BE2C (cell line): ENCODE results near the gene TRPM3.

Experiments used
- DNase-seq: peaks from one replicate; pipeline ENCODE4 v3.0.0-alpha.2; 2020
- H3K27me3 ChIP-seq: fragments of 250-450 bp; sonication (Bioruptor Pico); 2 replicates; pipeline ENCODE4 v1.5.1; 2020; ENCODE audit warnings: mild to moderate bottlenecking
- H3K36me3 ChIP-seq: fragments of 250-450 bp; sonication (Bioruptor Pico); 2 replicates; pipeline ENCODE4 v1.5.1; 2020; ENCODE audit warnings: mild to moderate bottlenecking
- H3K4me1 ChIP-seq: fragments of 250-450 bp; sonication (Bioruptor Pico); 2 replicates; pipeline ENCODE4 v1.5.1; 2020
- H3K4me3 ChIP-seq: 2 replicates; pipeline ENCODE4 v1.5.1; 2011; ENCODE audit warnings: low read depth, low read length
- H3K9me3 ChIP-seq: fragments of 250-450 bp; sonication (Bioruptor Pico); 2 replicates; pipeline ENCODE4 v1.5.1; 2020
- TF ChIP-seq, protein P1 (sequence below): IDR thresholded peaks from 2 replicates; pipeline ENCODE4 v1.5.1; 2012; ENCODE audit warnings: mild to moderate bottlenecking, low read depth, low read length

Gene TRPM3

DNA sequence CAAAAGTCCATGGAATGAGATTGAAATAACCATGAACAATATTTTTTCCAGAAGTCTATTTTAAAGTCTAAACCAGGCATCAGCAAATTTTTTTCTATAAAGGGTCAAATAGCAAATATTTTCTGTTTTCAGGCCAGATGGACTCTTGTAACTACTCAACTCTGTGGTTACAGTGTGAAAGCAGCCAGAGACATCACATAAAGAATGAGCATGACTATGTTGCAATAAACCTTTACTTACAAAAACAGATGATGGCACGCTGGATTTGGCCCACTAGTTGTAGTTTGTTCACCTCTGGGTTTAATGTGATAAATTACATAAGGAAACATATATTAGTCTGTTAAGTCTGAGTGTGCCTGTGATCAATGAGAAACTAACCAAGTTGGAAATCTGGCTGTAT is 319.2 kb downstream of the TRPM3 start:
- Histone ChIP-seq H3K27me3 (no peaks in the 10 kb centered on the region), H3K4me1 (no peaks in the 10 kb centered on the region), H3K36me3 (no peaks in the 10 kb centered on the region), H3K9me3 (no peaks in the 10 kb centered on the region), H3K4me3 (no peak overlapping the region)
- DNase-seq: no peak
- TF ChIP-seq, protein P1, sequence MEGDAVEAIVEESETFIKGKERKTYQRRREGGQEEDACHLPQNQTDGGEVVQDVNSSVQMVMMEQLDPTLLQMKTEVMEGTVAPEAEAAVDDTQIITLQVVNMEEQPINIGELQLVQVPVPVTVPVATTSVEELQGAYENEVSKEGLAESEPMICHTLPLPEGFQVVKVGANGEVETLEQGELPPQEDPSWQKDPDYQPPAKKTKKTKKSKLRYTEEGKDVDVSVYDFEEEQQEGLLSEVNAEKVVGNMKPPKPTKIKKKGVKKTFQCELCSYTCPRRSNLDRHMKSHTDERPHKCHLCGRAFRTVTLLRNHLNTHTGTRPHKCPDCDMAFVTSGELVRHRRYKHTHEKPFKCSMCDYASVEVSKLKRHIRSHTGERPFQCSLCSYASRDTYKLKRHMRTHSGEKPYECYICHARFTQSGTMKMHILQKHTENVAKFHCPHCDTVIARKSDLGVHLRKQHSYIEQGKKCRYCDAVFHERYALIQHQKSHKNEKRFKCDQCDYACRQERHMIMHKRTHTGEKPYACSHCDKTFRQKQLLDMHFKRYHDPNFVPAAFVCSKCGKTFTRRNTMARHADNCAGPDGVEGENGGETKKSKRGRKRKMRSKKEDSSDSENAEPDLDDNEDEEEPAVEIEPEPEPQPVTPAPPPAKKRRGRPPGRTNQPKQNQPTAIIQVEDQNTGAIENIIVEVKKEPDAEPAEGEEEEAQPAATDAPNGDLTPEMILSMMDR: no peak

DNA sequence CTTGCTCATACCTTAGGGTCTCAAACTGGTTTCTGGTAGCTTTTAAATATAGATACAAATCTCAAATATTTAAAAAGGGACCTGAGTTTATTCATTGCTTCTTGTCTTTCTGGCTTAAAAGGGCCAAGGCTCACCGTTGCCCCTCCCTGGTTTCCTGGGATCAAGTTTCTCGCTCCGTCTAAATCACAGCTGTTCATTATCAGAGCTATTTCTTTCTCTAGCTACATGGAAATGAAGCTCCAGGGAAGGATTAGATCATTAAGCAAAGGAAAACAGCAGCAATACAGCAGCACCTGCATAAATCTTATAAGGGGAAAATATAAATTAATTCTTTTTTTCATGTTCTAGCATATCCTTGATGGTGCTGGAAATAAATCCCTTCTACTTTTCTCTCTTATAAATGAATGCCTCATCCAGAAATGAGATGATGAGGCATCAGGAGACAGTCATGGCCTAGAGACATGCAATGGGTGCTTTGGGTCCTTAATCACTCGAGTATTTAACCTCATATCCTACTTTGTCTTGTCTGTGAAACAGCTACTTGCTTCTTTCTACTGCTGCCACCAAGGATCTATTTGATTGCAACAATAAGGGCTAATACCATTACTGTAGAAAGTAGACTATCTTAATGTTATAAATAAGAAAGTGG is 320.1 kb downstream of the TRPM3 start:
- no peaks in the 10 kb centered on the region for H3K27me3 ChIP-seq
- DNase-seq: no peak
- no peaks in the 10 kb centered on the region for H3K4me1 ChIP-seq
- H3K9me3 ChIP-seq: no peaks in the 10 kb centered on the region
- TF ChIP-seq, protein P1: no peak
- no peaks in the 10 kb centered on the region for H3K36me3 ChIP-seq
- H3K4me3 ChIP-seq: no peak overlapping the region

DNA sequence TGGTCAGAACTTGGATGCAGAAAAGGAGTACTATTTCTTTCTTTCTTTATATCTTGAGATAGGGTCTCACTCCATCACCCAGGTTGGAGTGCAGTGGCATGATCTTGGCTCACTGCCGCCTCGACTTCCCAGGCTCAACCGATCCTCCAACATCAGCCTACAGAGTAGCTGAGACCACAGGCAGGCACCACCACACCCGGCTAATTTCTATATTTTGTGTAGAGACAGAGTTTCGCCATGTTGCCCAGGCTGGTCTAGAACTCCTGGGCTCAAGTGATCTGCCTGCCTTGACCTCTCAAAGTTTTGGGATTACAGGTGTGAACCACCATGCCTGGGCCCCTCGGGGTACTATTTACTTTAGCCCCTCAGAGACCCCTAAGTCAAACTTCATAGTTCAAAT is 323.4 kb downstream of the TRPM3 start:
- Histone ChIP-seq H3K4me1 (peaks cover 2% of the 10 kb centered on the region; the same call in 1 of the 2 replicates), H3K36me3 (no peaks in the 10 kb centered on the region), H3K9me3 (no peaks in the 10 kb centered on the region), H3K27me3 (no peaks in the 10 kb centered on the region), H3K4me3 (no peak overlapping the region)
- DNase-seq: no peak
- TF ChIP-seq, protein P1: no peak

DNA sequence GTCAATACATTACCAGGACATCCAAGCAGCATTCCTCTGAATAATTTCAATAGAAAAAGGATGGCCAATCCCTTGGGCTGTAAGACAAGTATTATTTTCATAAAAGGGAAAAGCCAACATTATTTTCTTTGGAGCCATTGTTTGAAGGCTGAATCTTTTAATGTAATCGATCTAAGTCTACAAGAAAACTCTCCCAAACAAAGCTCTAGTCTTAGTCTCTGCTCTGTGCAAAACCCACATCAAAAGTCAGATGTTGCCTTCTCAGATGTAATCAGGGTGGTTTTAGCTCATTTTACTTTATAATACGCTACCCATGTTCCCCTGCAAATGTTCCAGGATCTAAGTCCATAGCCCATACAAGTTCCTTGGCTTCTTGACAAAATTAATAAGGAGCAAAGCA is 325.6 kb downstream of the TRPM3 start:
- no peaks in the 10 kb centered on the region for H3K27me3 ChIP-seq
- no peak overlapping the region for H3K4me3 ChIP-seq
- H3K4me1 ChIP-seq: peaks cover 2% of the 10 kb centered on the region; the same call in 1 of the 2 replicates
- no peak for DNase-seq
- TF ChIP-seq, protein P1: no peak
- no peaks in the 10 kb centered on the region for H3K9me3 ChIP-seq
- H3K36me3 ChIP-seq: no peaks in the 10 kb centered on the region

DNA sequence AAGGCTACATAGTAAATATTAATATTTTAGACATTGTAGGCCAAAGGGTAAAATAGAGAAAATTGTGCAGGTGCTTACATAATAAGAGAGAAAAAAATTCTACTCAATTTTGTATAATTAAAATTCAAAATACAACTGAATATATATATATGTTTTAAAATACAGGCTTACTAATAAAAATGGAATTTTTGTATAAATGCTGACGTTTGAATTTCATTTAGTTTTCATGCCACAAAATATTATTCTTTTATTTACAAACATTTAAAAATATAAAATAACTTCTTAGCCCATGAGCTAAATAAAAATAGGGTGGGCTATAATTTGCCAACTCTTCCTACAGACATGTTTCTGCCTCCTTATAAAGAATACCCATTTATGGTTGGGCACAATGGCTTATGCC is 328.6 kb downstream of the TRPM3 start:
- TF ChIP-seq, protein P1: no peak
- Histone ChIP-seq H3K36me3 (no peaks in the 10 kb centered on the region), H3K9me3 (no peaks in the 10 kb centered on the region), H3K4me1 (peaks cover 2% of the 10 kb centered on the region; the same call in 1 of the 2 replicates), H3K4me3 (no peak overlapping the region), H3K27me3 (no peaks in the 10 kb centered on the region)
- no peak for DNase-seq

DNA sequence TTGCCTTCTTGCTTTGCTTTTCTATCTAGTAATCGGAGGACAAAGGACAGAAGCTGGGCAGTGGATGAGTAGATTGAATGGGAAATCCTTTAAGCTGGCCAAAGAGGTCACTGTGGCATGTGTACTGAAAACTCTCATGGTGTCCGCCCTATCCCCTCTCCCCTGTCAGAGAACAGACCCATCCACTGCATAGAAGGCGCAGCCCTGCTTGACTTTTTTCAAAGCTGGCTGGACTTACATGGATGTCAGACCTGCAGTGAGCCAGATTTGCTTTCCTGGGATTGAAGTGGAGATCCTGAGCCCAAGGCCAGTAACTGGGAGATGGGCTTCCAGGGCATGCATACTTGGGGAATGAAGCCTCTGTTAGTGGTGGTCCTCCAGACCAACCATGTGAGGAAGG is 329.5 kb downstream of the TRPM3 start:
- no peak overlapping the region for H3K4me3 ChIP-seq
- TF ChIP-seq, protein P1: no peak
- DNase-seq: no peak

More for the DNA sequence above, 329.5 kb downstream of the TRPM3 start:
- Histone ChIP-seq H3K4me1 (peaks cover 2% of the 10 kb centered on the region; the same call in 1 of the 2 replicates), H3K9me3 (no peaks in the 10 kb centered on the region), H3K27me3 (no peaks in the 10 kb centered on the region), H3K36me3 (no peaks in the 10 kb centered on the region)
